ENCODE measurements around the gene GTPBP8. TPM values are rescaled to one million over a fixed set of nuclear protein-coding genes. Genes with fewer than 3 reads are reported as not detected.

GTPBP8 gene
- total RNA-seq, 1 experiment from 2014 or later, result 16.4 TPM

DNA sequence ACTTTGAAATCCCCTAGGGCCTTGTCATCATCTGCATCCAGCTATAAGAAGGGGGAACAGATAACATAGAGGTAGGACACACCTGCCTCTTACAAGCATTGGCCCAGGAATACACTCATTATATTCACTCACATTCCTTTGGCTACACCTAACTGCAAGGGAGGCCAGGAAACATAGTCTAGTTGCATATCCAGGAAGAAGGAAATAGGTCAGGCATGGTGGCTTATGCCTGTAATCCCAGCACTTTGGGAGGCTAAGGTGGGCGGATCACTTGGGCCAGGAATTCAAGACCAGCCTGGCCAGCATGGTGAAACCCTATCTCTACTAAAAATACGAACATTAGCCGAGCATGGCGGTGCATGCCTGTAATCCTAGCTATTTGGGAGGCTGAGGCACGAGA, 48.8 kb downstream of the GTPBP8 start:
- TF ChIP-seq TCF7L2 (IDR thresholded peaks at IDR 0.05; ENCODE audit: borderline replicate concordance, extremely low read depth, insufficient read depth, insufficient read length) (no peak), EZH2 (IDR thresholded peaks at IDR 0.05) (no peak), JUND (IDR thresholded peaks at IDR 0.05) (no peak), EGR1 (IDR thresholded peaks at IDR 0.05; ENCODE audit: low read depth) (no peak), POLR2AphosphoS5 (IDR thresholded peaks at IDR 0.05; ENCODE audit: low read depth, low read length) (no peak), EZH2phosphoT487 (IDR thresholded peaks at IDR 0.05; ENCODE audit: borderline replicate concordance) (no peak), SRF (IDR thresholded peaks at IDR 0.05; ENCODE audit: low read depth) (no peak), ATF3 (IDR thresholded peaks at IDR 0.05) (no peak)
- ChIA-PET RAD21 (ENCODE audit: low non-redundant PET in 1 of 2, low total read pairs in 2 of 2, uncharacterized antibody in 2 of 2, unreplicated experiment in 2 of 2) (no interaction called here), POLR2A (no interaction called here), CTCF (no interaction called here)
- no peak overlapping the region for H2AFZ ChIP-seq (ENCODE audit: low read depth, low read length, poor library complexity, severe bottlenecking)
- H3K4me3 ChIP-seq (replicated peaks in 1 of 2; ENCODE audit: low read depth in 1 of 2, low read length in 2 of 2), result no peak overlapping the region
- no peak overlapping the region for H3K4me2 ChIP-seq (ENCODE audit: low read length)
- no peaks in the 10 kb centered on the region for H3K36me3 ChIP-seq (ENCODE audit: control insufficient read depth in 1 of 2, insufficient read depth in 2 of 2, low read length in 2 of 2)
- H3K9ac ChIP-seq (ENCODE audit: low read length), result no peak overlapping the region
- H3K9me2 ChIP-seq (ENCODE audit: insufficient read depth), result no peaks in the 10 kb centered on the region
- intact Hi-C loops (cut with micrococcal nuclease), result loop anchor here (10.0 kb wide), 1 partner anchor 395 kb away; the partner anchor contains the start of gene CCDC80
- H3K27me3 ChIP-seq (ENCODE audit: insufficient read depth, low read length), result no peaks in the 10 kb centered on the region; the same call in 1 of the 2 replicates
- DNase-seq (ENCODE audit: low read depth, low spot score) (no peak), ATAC-seq (no peak)
- BruUV-seq (replicated peaks), result no TSS peak
- H3K9me3 ChIP-seq (ENCODE audit: control insufficient read depth in 1 of 2, insufficient read depth in 1 of 2, low read depth in 1 of 2, low read length in 2 of 2), result no peaks in the 10 kb centered on the region
- H3K79me2 ChIP-seq (ENCODE audit: insufficient read depth, low read length), result no peaks in the 10 kb centered on the region
- H4K20me1 ChIP-seq (ENCODE audit: insufficient read depth), result no peaks in the 10 kb centered on the region
- H3K4me1 ChIP-seq (ENCODE audit: control insufficient read depth in 1 of 2, insufficient read depth in 2 of 2, low read length in 2 of 2), result no peaks in the 10 kb centered on the region
- no peak overlapping the region for H3K27ac ChIP-seq (ENCODE audit: low read depth, low read length)

- Histone ChIP-seq H3K4me1 (ENCODE audit: control insufficient read depth in 1 of 2, insufficient read depth in 2 of 2, low read length in 2 of 2) (no peaks in the 10 kb centered on the region), H3K9me2 (ENCODE audit: insufficient read depth) (no peaks in the 10 kb centered on the region), H2AFZ (ENCODE audit: low read depth, low read length, poor library complexity, severe bottlenecking) (no peak overlapping the region), H3K79me2 (ENCODE audit: insufficient read depth, low read length) (no peaks in the 10 kb centered on the region), H3K36me3 (ENCODE audit: control insufficient read depth in 1 of 2, insufficient read depth in 2 of 2, low read length in 2 of 2) (no peaks in the 10 kb centered on the region), H4K20me1 (ENCODE audit: insufficient read depth) (no peaks in the 10 kb centered on the region), H3K4me3 (replicated peaks in 1 of 2; ENCODE audit: low read depth in 1 of 2, low read length in 2 of 2) (no peak overlapping the region), H3K27me3 (ENCODE audit: insufficient read depth, low read length) (no peaks in the 10 kb centered on the region; the same call in 1 of the 2 replicates), H3K27ac (ENCODE audit: low read depth, low read length) (no peak overlapping the region), H3K4me2 (ENCODE audit: low read length) (no peak overlapping the region), H3K9ac (ENCODE audit: low read length) (no peak overlapping the region), H3K9me3 (ENCODE audit: control insufficient read depth in 1 of 2, insufficient read depth in 1 of 2, low read depth in 1 of 2, low read length in 2 of 2) (no peaks in the 10 kb centered on the region)
- BruUV-seq (replicated peaks), result no TSS peak
- RAD21 ChIA-PET (ENCODE audit: low non-redundant PET in 1 of 2, low total read pairs in 2 of 2, uncharacterized antibody in 2 of 2, unreplicated experiment in 2 of 2), result no interaction called here
- CTCF ChIA-PET, result no interaction called here
- DNase-seq (ENCODE audit: low read depth, low spot score) (no peak), ATAC-seq (no peak)
- TF ChIP-seq ZFX (IDR thresholded peaks at IDR 0.05) (no peak), RAD21 (IDR thresholded peaks at IDR 0.05; ENCODE audit: low read depth) (no peak), YY1 (IDR thresholded peaks at IDR 0.05; ENCODE audit: extremely low read depth, insufficient replicate concordance, low read depth, low read length) (no peak), REST (IDR thresholded peaks at IDR 0.05; ENCODE audit: low read depth) (no peak), FOSL1 (IDR thresholded peaks at IDR 0.05; ENCODE audit: low read depth) (no peak), CEBPB (IDR thresholded peaks at IDR 0.05; ENCODE audit: low read depth) (no peak)
- intact Hi-C loops (cut with micrococcal nuclease), result no loop called here
- POLR2A ChIA-PET, result no interaction called here
Observed at GRCh38 chr3:113040231-113040630, 49.4 kb downstream of the GTPBP8 start.

All from HCT116 (cell line).